Activated T-cell treated with anti-CD3 and anti-CD28 coated beads, Interleukin-2, amount 50 U/mL, for 4 hours (primary cell): ENCODE measurements around the gene DHRS7B. TPM values are rescaled to one million over a fixed set of nuclear protein-coding genes. Genes with fewer than 3 reads are reported as not detected.
"Not testable (repeated sequence)": the region's sequence is repeated elsewhere in the genome, so short reads cannot be mapped to it uniquely, and the experiment has no call there.

ENCODE experiments used
- ATAC-seq, 2 donors: fragments of 200-7000 bp; cut with Tn5 transposase; one replicate each; pipeline ENCODE4 v1.10.0; 2021
- DNase-seq: peaks from one replicate; pipeline ENCODE4 v3.0.0-alpha.2; 2020
- H3K27me3 Mint-ChIP-seq: one replicate; pipeline ENCODE4 v1.8.0; 2021; ENCODE audit warnings: low read depth, mixed read lengths
- H3K36me3 Mint-ChIP-seq: one replicate; pipeline ENCODE4 v1.8.0; 2022; ENCODE audit warnings: mixed read lengths; ENCODE audit not compliant: insufficient read depth
- H3K4me1 Mint-ChIP-seq: one replicate; pipeline ENCODE4 v1.8.0; 2021; ENCODE audit warnings: low read depth, mixed read lengths
- H3K4me3 Mint-ChIP-seq: one replicate; pipeline ENCODE4 v1.8.0; 2021; ENCODE audit warnings: mild to moderate bottlenecking, moderate library complexity, mixed read lengths
- H3K9me3 Mint-ChIP-seq: one replicate; pipeline ENCODE4 v1.8.0; 2021; ENCODE audit warnings: mixed read lengths
- total RNA-seq, 3 donors: library from RNA; stranded (reverse); gene quantifications; one replicate each; pipeline ENCODE4 v1.2.1, GENCODE V29; 2021

Gene DHRS7B
- total RNA-seq, 3 donors from 2014 or later: 13.3 to 17.1 (median 15.8) TPM

- Mint-ChIP-seq H3K9me3 (no peaks in the 10 kb centered on the region), H3K27me3 (no peaks in the 10 kb centered on the region), H3K4me3 (peak overlapping the region; percentile 96), H3K36me3 (no peaks in the 10 kb centered on the region), H3K4me1 (peaks cover 31% of the 10 kb centered on the region)
- ATAC-seq: no peak
- DNase-seq: peak; percentile 46
These were observed 902 bp upstream of the DHRS7B start for GRCh38 chr17:21125862-21126261.

- Mint-ChIP-seq H3K27me3 (no peaks in the 10 kb centered on the region), H3K9me3 (no peaks in the 10 kb centered on the region), H3K4me1 (peaks cover 33% of the 10 kb centered on the region), H3K4me3 (peak overlapping the region; percentile 96), H3K36me3 (no peaks in the 10 kb centered on the region)
- ATAC-seq: no peak
- DNase-seq: no peak
These were observed 829 bp downstream of the DHRS7B start for GRCh38 chr17:21127509-21128077.

GRCh38 chr17:21129023-21129681 is 2.4 kb downstream of the DHRS7B start:
- H3K4me1 Mint-ChIP-seq: peaks cover 33% of the 10 kb centered on the region
- H3K36me3 Mint-ChIP-seq: peaks cover 5% of the 10 kb centered on the region
- ATAC-seq (no peak), DNase-seq (no peak)
- no peaks in the 10 kb centered on the region for H3K27me3 Mint-ChIP-seq
- H3K4me3 Mint-ChIP-seq: peak overlapping the region; percentile 47
- H3K9me3 Mint-ChIP-seq: peaks cover 6% of the 10 kb centered on the region

GRCh38 chr17:21131137-21131536 is 4.4 kb downstream of the DHRS7B start:
- no peak for DNase-seq
- Mint-ChIP-seq H3K9me3 (peaks cover 9% of the 10 kb centered on the region), H3K4me1 (peaks cover 20% of the 10 kb centered on the region), H3K27me3 (no peaks in the 10 kb centered on the region), H3K4me3 (no peak overlapping the region), H3K36me3 (peaks cover 6% of the 10 kb centered on the region)
- no peak for ATAC-seq

- Mint-ChIP-seq H3K4me1 (peaks cover 11% of the 10 kb centered on the region), H3K36me3 (peaks cover 6% of the 10 kb centered on the region), H3K4me3 (no peak overlapping the region), H3K9me3 (peaks cover 9% of the 10 kb centered on the region), H3K27me3 (no peaks in the 10 kb centered on the region)
- DNase-seq: no peak
- ATAC-seq: no peak
These were observed 5.7 kb downstream of the DHRS7B start for GRCh38 chr17:21132428-21132827.

- no peaks in the 10 kb centered on the region for H3K27me3 Mint-ChIP-seq
These were observed 7.8 kb downstream of the DHRS7B start for GRCh38 chr17:21134559-21134958.

GRCh38 chr17:21140911-21141310 is 14.1 kb downstream of the DHRS7B start:
- H3K4me1 Mint-ChIP-seq: no peaks in the 10 kb centered on the region
- H3K36me3 Mint-ChIP-seq: peaks cover 10% of the 10 kb centered on the region
- DNase-seq (no peak), ATAC-seq (no peak)
- H3K27me3 Mint-ChIP-seq: no peaks in the 10 kb centered on the region
- no peaks in the 10 kb centered on the region for H3K9me3 Mint-ChIP-seq
- no peak overlapping the region for H3K4me3 Mint-ChIP-seq

More at GRCh38 chr17:21134559-21134958, 7.8 kb downstream of the DHRS7B start:
- H3K4me1 Mint-ChIP-seq: peaks cover 2% of the 10 kb centered on the region
- peaks cover 9% of the 10 kb centered on the region for H3K9me3 Mint-ChIP-seq
- DNase-seq (no peak), ATAC-seq (no peak)
- peaks cover 6% of the 10 kb centered on the region for H3K36me3 Mint-ChIP-seq
- H3K4me3 Mint-ChIP-seq: no peak overlapping the region

- H3K36me3 Mint-ChIP-seq: peaks cover 11% of the 10 kb centered on the region
- DNase-seq: no peak
- H3K4me3 Mint-ChIP-seq: no peak overlapping the region
- ATAC-seq: no peak
- no peaks in the 10 kb centered on the region for H3K4me1 Mint-ChIP-seq
- H3K9me3 Mint-ChIP-seq: no peaks in the 10 kb centered on the region
- H3K27me3 Mint-ChIP-seq: no peaks in the 10 kb centered on the region
These were observed 14.6 kb downstream of the DHRS7B start for GRCh38 chr17:21141331-21141730.

GRCh38 chr17:21142065-21142464 is 15.3 kb downstream of the DHRS7B start:
- H3K4me1 Mint-ChIP-seq, DNase-seq, H3K27me3 Mint-ChIP-seq, H3K4me3 Mint-ChIP-seq, ATAC-seq, H3K9me3 Mint-ChIP-seq: not testable (repeated sequence)
- H3K36me3 Mint-ChIP-seq: peaks cover 13% of the 10 kb centered on the region

- H3K9me3 Mint-ChIP-seq: no peaks in the 10 kb centered on the region
- H3K4me3 Mint-ChIP-seq: no peak overlapping the region
- ATAC-seq: no peak
These were observed 16.9 kb downstream of the DHRS7B start for GRCh38 chr17:21143695-21144094.

GRCh38 chr17:21144299-21144698 is 17.5 kb downstream of the DHRS7B start:
- H3K27me3 Mint-ChIP-seq, ATAC-seq, DNase-seq, H3K4me3 Mint-ChIP-seq, H3K4me1 Mint-ChIP-seq, H3K9me3 Mint-ChIP-seq: not testable (repeated sequence)
- H3K36me3 Mint-ChIP-seq: peaks cover 17% of the 10 kb centered on the region

More at GRCh38 chr17:21143695-21144094, 16.9 kb downstream of the DHRS7B start:
- Mint-ChIP-seq H3K27me3 (no peaks in the 10 kb centered on the region), H3K4me1 (no peaks in the 10 kb centered on the region), H3K36me3 (peaks cover 16% of the 10 kb centered on the region)
- DNase-seq: no peak

GRCh38 chr17:21146362-21147015 is 19.7 kb downstream of the DHRS7B start:
- Mint-ChIP-seq H3K36me3 (peaks cover 20% of the 10 kb centered on the region), H3K4me1 (no peaks in the 10 kb centered on the region), H3K9me3 (peaks cover 3% of the 10 kb centered on the region), H3K4me3 (no peak overlapping the region), H3K27me3 (no peaks in the 10 kb centered on the region)
- ATAC-seq (no peak), DNase-seq (no peak)

- Mint-ChIP-seq H3K27me3 (no peaks in the 10 kb centered on the region), H3K4me1 (no peaks in the 10 kb centered on the region), H3K36me3 (peaks cover 19% of the 10 kb centered on the region), H3K9me3 (peaks cover 20% of the 10 kb centered on the region), H3K4me3 (no peak overlapping the region)
- DNase-seq: no peak
- no peak for ATAC-seq
These were observed 22.9 kb downstream of the DHRS7B start for GRCh38 chr17:21149621-21150020.

GRCh38 chr17:21152731-21153130 is 26.0 kb downstream of the DHRS7B start:
- ATAC-seq (no peak), DNase-seq (no peak)
- H3K27me3 Mint-ChIP-seq: no peaks in the 10 kb centered on the region
- peaks cover 18% of the 10 kb centered on the region for H3K36me3 Mint-ChIP-seq
- no peaks in the 10 kb centered on the region for H3K4me1 Mint-ChIP-seq
- no peak overlapping the region for H3K4me3 Mint-ChIP-seq
- peaks cover 27% of the 10 kb centered on the region for H3K9me3 Mint-ChIP-seq
